BLaER1 treated with 17β-estradiol and CSF1 and Interleukin-3, amounts not matched to agents 10 nM and 100 nM (cell line): ENCODE results near the gene HYAL3.
A peak's percentile ranks its signal among the peaks of the same experiment; 100 is the strongest.
"Not testable (repeated sequence)": the region's sequence is repeated elsewhere in the genome, so short reads cannot be mapped to it uniquely, and the experiment has no call there.

Experiments
- H3K27ac ChIP-seq, 11 experiments: shearing (Covaris generic); formaldehyde crosslinking; 2 replicates each; pipeline ENCODE4 v1.8.1; 2022
- H3K27me3 ChIP-seq, 11 experiments: shearing (Covaris generic); formaldehyde crosslinking; 2 replicates each; pipeline ENCODE4 v1.8.1; 2022
- H3K36me3 ChIP-seq, 11 experiments: shearing (Covaris generic); formaldehyde crosslinking; 2 replicates each; pipeline ENCODE4 v1.8.1; 2022
- H3K4me1 ChIP-seq, 10 experiments: shearing (Covaris generic); formaldehyde crosslinking; 2 replicates each; pipeline ENCODE4 v1.8.1; 2022
- H3K4me2 ChIP-seq, 11 experiments: shearing (Covaris generic); formaldehyde crosslinking; 2 replicates each; pipeline ENCODE4 v1.8.1; 2022
- H3K4me3 ChIP-seq, 10 experiments: shearing (Covaris generic); formaldehyde crosslinking; 2 replicates each; pipeline ENCODE4 v1.8.1; 2022
- H3K9ac ChIP-seq, 11 experiments: shearing (Covaris generic); formaldehyde crosslinking; 2 replicates each; pipeline ENCODE4 v1.8.1; 2022
- H3K9me3 ChIP-seq, 11 experiments: shearing (Covaris generic); formaldehyde crosslinking; replicated peaks in 1 of 11; 2 replicates each; pipeline ENCODE4 v1.8.1; 2022
- H4K20me1 ChIP-seq, 11 experiments: shearing (Covaris generic); formaldehyde crosslinking; 2 replicates each; pipeline ENCODE4 v1.8.1; 2022
- Cebpa-rat ChIP-seq, 11 experiments: shearing (Covaris generic); IDR thresholded peaks; 2 replicates each; pipeline ENCODE4 v1.8.1; 2022

HYAL3 gene

GRCh38 chr3:50316657-50317242 lies 17.5 kb upstream of the HYAL3 start:
- H3K9ac ChIP-seq, result peak overlapping the region in 9 of 11 experiments; percentile 0 to 98 (median 44); a peak in 15 of 22 replicates
- TF ChIP-seq Cebpa-rat (IDR thresholded peaks at IDR 0.05), result no peak
- H4K20me1 ChIP-seq, result peaks cover 0 to 47% (median 41%) of the 10 kb centered on the region in 11 experiments; a peak in 17 of 22 replicates
- no peak overlapping the region for H3K4me3 ChIP-seq
- peaks cover 41 to 47% (median 44%) of the 10 kb centered on the region in 10 experiments for H3K4me1 ChIP-seq
- H3K36me3 ChIP-seq, result peaks cover 19 to 60% (median 50%) of the 10 kb centered on the region in 11 experiments; a peak in 19 of 22 replicates
- peak overlapping the region; percentile 90 to 99 (median 97); a peak in 15 of 22 replicates for H3K4me2 ChIP-seq
- H3K9me3 ChIP-seq, result no peaks in the 10 kb centered on the region; a peak in 1 of 22 replicates
- H3K27ac ChIP-seq, result peak overlapping the region in 3 of 11 experiments; percentile 9 to 32 (median 28); a peak in 4 of 22 replicates
- H3K27me3 ChIP-seq, result no peaks in the 10 kb centered on the region

GRCh38 chr3:50314816-50315215 lies 15.6 kb upstream of the HYAL3 start:
- Histone ChIP-seq H3K27me3 (no peaks in the 10 kb centered on the region), H3K27ac (no peak overlapping the region), H3K4me2 (no peak overlapping the region), H3K9me3 (peaks cover under 1 to 6% (median 4%) of the 10 kb centered on the region in 11 experiments; a peak in 19 of 22 replicates), H3K9ac (no peak overlapping the region; a peak in 1 of 22 replicates), H3K4me3 (no peak overlapping the region), H3K4me1 (peaks cover 33 to 37% (median 35%) of the 10 kb centered on the region in 10 experiments), H3K36me3 (peaks cover 19 to 59% (median 49%) of the 10 kb centered on the region in 11 experiments; a peak in 19 of 22 replicates), H4K20me1 (peaks cover 0 to 40% (median 35%) of the 10 kb centered on the region in 11 experiments; a peak in 17 of 22 replicates)
- no peak for TF ChIP-seq Cebpa-rat (IDR thresholded peaks at IDR 0.05)

GRCh38 chr3:50314342-50314741 lies 15.1 kb upstream of the HYAL3 start:
- peaks cover 5 to 10% (median 9%) of the 10 kb centered on the region in 11 experiments for H3K9me3 ChIP-seq
- peaks cover 0 to 35% (median 31%) of the 10 kb centered on the region in 11 experiments; a peak in 17 of 22 replicates for H4K20me1 ChIP-seq
- peaks cover 28 to 33% (median 30%) of the 10 kb centered on the region in 10 experiments for H3K4me1 ChIP-seq
- no peak overlapping the region for H3K4me2 ChIP-seq
- H3K36me3 ChIP-seq, result peaks cover 19 to 59% (median 49%) of the 10 kb centered on the region in 11 experiments; a peak in 20 of 22 replicates
- H3K27ac ChIP-seq, result no peak overlapping the region
- H3K27me3 ChIP-seq, result no peaks in the 10 kb centered on the region
- peak overlapping the region in 2 of 11 experiments; percentile 2 to 22; a peak in 1 of 22 replicates for H3K9ac ChIP-seq
- TF ChIP-seq Cebpa-rat (IDR thresholded peaks at IDR 0.05), result no peak
- H3K4me3 ChIP-seq, result no peak overlapping the region

GRCh38 chr3:50312041-50312440 lies 12.8 kb upstream of the HYAL3 start:
- H3K4me2 ChIP-seq, H3K4me1 ChIP-seq, H3K9ac ChIP-seq, H3K4me3 ChIP-seq, H3K27ac ChIP-seq, H3K27me3 ChIP-seq: not testable (repeated sequence)
- Histone ChIP-seq H3K9me3 (peaks cover 28 to 33% (median 32%) of the 10 kb centered on the region in 11 experiments), H3K36me3 (peaks cover 9 to 55% (median 41%) of the 10 kb centered on the region in 11 experiments; a peak in 20 of 22 replicates), H4K20me1 (peaks cover 0 to 15% (median 10%) of the 10 kb centered on the region in 11 experiments; a peak in 17 of 22 replicates)

GRCh38 chr3:50304601-50305000 lies 5.4 kb upstream of the HYAL3 start:
- H4K20me1 ChIP-seq, result no peaks in the 10 kb centered on the region
- no peak overlapping the region for H3K4me2 ChIP-seq
- peaks cover 29 to 40% (median 37%) of the 10 kb centered on the region in 11 experiments for H3K9me3 ChIP-seq
- peaks cover 0 to 32% (median 19%) of the 10 kb centered on the region in 11 experiments; a peak in 18 of 22 replicates for H3K36me3 ChIP-seq
- H3K4me1 ChIP-seq, result peaks cover 10 to 25% (median 13%) of the 10 kb centered on the region in 10 experiments
- no peak overlapping the region for H3K9ac ChIP-seq
- H3K27ac ChIP-seq, result no peak overlapping the region
- H3K27me3 ChIP-seq, result no peaks in the 10 kb centered on the region
- H3K4me3 ChIP-seq, result no peak overlapping the region
- no peak for TF ChIP-seq Cebpa-rat (IDR thresholded peaks at IDR 0.05)

DNA sequence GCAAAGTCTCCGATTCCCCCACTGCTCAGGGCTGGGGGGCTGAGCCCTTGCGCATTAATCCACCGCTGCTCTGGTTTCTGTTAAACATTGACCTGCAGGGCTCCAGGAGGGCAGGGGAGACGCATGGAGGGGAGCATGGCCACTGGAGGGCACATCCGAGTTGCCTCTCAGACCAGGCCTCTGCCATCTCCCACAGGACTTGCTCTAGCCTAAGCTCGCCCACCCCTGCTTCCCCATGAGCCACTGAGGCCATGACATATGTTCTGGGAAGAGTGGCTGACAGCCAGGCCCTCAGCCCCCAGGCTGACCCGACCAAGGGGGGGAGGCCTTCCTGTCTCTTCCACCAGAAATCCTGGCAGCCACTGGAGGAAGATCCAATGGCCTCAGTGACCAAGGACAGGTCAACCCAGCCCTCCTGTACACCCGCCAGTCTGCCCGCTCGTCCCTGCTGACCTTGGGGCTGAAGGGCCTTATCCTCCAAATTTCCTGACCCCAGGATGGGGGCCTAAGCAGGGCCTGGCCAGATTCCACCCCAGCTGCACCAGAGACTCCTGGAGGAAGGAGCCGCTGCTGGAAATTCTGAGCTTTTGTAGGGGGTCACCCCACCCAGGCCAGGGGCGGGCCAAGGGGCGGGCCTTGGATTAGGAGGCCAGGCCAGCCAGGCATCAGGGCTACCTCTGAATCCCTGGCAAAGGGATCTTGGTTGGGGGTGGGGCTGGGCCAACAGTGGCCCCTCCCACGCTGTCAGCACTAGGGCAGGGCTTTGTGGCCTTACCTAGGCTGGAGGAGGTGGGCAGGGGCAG lies 4.0 kb upstream of the HYAL3 start, which contains the start of gene HYAL1:
Gene HYAL1, minus strand, starts transcription at position 562 of the 803 bp plus-strand sequence. CDS start 618 bp downstream, outside the sequence.
- H3K27me3 ChIP-seq, result no peaks in the 10 kb centered on the region
- H3K4me3 ChIP-seq, result no peak within 1 kb of the TSS
- H3K4me2 ChIP-seq, result no peak within 1 kb of the TSS
- H4K20me1 ChIP-seq, result peaks cover 0 to 5% (median 0%) of the 10 kb centered on the region in 11 experiments; a peak in 4 of 22 replicates
- H3K27ac ChIP-seq, result no peak within 1 kb of the TSS
- H3K9ac ChIP-seq, result peak within 1 kb of the TSS in 2 of 11 experiments; percentile 5 to 29; a peak in 1 of 22 replicates
- H3K36me3 ChIP-seq, result peaks cover 0 to 20% (median 6%) of the 10 kb centered on the region in 11 experiments; a peak in 11 of 22 replicates
- no peak for TF ChIP-seq Cebpa-rat (IDR thresholded peaks at IDR 0.05)
- H3K9me3 ChIP-seq, result peaks cover 15 to 26% (median 23%) of the 10 kb centered on the region in 11 experiments
- H3K4me1 ChIP-seq, result peaks cover 16 to 31% (median 19%) of the 10 kb centered on the region in 10 experiments

GRCh38 chr3:50302095-50303012 lies 3.1 kb upstream of the HYAL3 start:
- Histone ChIP-seq H3K4me3 (no peak overlapping the region), H3K27me3 (no peaks in the 10 kb centered on the region), H3K9me3 (peaks cover 7 to 18% (median 14%) of the 10 kb centered on the region in 11 experiments; a peak in 20 of 22 replicates), H3K36me3 (peaks cover 0 to 13% (median 0%) of the 10 kb centered on the region in 11 experiments; a peak in 7 of 22 replicates), H3K4me1 (peaks cover 24 to 40% (median 26%) of the 10 kb centered on the region in 10 experiments), H3K9ac (no peak overlapping the region; a peak in 1 of 22 replicates), H4K20me1 (peaks cover 0 to 13% (median 0%) of the 10 kb centered on the region in 11 experiments; a peak in 5 of 22 replicates), H3K4me2 (no peak overlapping the region), H3K27ac (no peak overlapping the region)
- TF ChIP-seq Cebpa-rat (IDR thresholded peaks at IDR 0.05), result no peak
